ENCODE results near the gene LIN28A. TPM values are rescaled to one million over a fixed set of nuclear protein-coding genes. Genes with fewer than 3 reads are reported as not detected.

The LIN28A gene
- total and polyA plus RNA-seq, 7 donors, result not detected

DNA sequence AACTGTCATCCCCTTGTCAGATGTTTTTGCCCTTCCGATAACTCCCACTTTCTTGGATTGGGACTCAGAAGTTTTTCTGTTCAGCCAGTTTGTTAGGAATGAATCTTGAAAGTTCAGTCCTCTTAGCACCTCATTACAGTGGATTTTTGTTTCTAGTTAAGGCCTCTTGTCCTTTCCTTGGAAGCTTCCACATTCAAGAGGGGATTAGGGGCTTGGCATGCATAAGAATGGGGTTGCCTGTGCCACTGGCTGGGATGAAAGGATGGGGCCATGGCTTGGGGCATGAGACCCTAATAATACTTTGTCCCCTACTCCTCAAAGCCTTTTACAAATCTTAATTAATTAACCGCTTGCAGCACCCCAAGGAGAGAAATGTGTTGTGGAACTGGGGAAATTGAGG lies 19.1 kb downstream of the LIN28A start:
- H3K4me1 ChIP-seq, result peaks cover 0 to 29% (median 20%) of the 10 kb centered on the region in 4 donors
- no peak overlapping the region for H3K4me3 ChIP-seq
- DNase-seq, result no peak
- intact Hi-C loops (cut with DNase I), result loop anchor here (5.0 kb wide), 1 partner anchor 152 kb away; no protein-coding TSS in a partner anchor
- no peak overlapping the region for H3K27ac ChIP-seq
- no peaks in the 10 kb centered on the region for H3K9me3 ChIP-seq
- H3K36me3 ChIP-seq, result peaks cover 0 to 9% (median 0%) of the 10 kb centered on the region in 4 donors
- TF ChIP-seq POLR2AphosphoS5 (IDR thresholded peaks at IDR 0.05) (no peak), EP300 (IDR thresholded peaks at IDR 0.05) (no peak), POLR2A (IDR thresholded peaks at IDR 0.05) (no peak)
- TF ChIP-seq, protein P1, sequence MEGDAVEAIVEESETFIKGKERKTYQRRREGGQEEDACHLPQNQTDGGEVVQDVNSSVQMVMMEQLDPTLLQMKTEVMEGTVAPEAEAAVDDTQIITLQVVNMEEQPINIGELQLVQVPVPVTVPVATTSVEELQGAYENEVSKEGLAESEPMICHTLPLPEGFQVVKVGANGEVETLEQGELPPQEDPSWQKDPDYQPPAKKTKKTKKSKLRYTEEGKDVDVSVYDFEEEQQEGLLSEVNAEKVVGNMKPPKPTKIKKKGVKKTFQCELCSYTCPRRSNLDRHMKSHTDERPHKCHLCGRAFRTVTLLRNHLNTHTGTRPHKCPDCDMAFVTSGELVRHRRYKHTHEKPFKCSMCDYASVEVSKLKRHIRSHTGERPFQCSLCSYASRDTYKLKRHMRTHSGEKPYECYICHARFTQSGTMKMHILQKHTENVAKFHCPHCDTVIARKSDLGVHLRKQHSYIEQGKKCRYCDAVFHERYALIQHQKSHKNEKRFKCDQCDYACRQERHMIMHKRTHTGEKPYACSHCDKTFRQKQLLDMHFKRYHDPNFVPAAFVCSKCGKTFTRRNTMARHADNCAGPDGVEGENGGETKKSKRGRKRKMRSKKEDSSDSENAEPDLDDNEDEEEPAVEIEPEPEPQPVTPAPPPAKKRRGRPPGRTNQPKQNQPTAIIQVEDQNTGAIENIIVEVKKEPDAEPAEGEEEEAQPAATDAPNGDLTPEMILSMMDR (IDR thresholded peaks at IDR 0.05), result no peak
- 93 to 95% methylated on average over 2 of the region's 2 CpGs for WGBS, 2 donors
- peaks cover 0 to 3% (median 0%) of the 10 kb centered on the region in 3 donors for H3K27me3 ChIP-seq

DNA sequence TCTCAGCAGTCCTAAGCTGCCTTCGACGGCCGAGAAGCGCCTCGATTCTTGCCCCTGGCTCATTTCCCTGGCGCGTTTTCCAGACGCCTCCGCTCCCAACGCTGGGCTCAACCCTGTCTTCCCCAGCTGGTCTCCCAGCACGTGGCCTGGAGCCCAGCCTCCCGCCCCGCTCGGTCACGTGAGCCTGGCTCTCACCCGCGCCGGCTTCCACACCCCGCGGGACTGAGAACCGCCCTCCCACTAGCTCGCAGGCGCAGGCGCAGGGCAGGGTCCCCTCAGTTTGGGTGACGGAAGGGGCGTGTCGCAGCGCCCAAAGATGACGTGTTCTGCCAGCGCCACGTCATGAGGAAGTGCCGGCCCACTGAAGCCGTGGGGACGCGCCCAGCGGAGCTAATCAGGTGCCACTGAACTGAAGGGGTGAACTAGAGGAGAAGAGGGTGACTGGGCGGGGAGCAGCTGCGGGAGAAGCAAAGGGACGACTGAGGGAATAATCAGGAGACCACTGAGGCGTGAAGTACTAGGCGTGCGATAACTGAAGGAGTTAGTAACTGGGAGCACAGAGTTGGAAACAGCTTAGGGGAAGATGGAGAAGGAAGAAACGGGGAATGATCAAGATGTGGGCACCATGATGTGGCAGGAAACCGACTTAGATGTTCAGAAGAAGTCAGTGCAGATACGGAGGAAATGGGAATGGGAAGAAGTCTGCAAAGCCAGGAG lies 21.5 kb downstream of the LIN28A start, which contains the start of gene DHDDS:
DHDDS (plus strand) TSS at position 343 of the 717 bp plus-strand sequence. CDS start 625 bp downstream, outside the sequence.
- Histone ChIP-seq H3K27me3 (no peaks in the 10 kb centered on the region), H3K36me3 (peaks cover 0 to 31% (median 4%) of the 10 kb centered on the region in 4 donors), H3K9me3 (no peaks in the 10 kb centered on the region), H3K4me3 (peak within 1 kb of the TSS; percentile 45 to 67 (median 63)), H3K4me1 (peaks cover 0 to 29% (median 20%) of the 10 kb centered on the region in 4 donors), H3K27ac (peak within 1 kb of the TSS; percentile 76 to 84 (median 81))
- 0% methylated on average over 45 of the region's 45 CpGs for WGBS, 2 donors
- TF ChIP-seq POLR2A (IDR thresholded peaks at IDR 0.05), result peak; percentile 83 to 94
- TF ChIP-seq, protein P1 (IDR thresholded peaks at IDR 0.05), result no peak
- peak in 1 of 4 donors; percentile 87 for TF ChIP-seq EP300 (IDR thresholded peaks at IDR 0.05)
- peak; percentile 96 to 98 (median 97) for TF ChIP-seq POLR2AphosphoS5 (IDR thresholded peaks at IDR 0.05)
- DNase-seq, result peak; percentile 99
- intact Hi-C loops (cut with DNase I), result loop anchor here (2.0 to 5.0 kb wide), 2 partner anchors 41 to 155 kb away; partner anchors contain the start of gene HMGN2

DNA sequence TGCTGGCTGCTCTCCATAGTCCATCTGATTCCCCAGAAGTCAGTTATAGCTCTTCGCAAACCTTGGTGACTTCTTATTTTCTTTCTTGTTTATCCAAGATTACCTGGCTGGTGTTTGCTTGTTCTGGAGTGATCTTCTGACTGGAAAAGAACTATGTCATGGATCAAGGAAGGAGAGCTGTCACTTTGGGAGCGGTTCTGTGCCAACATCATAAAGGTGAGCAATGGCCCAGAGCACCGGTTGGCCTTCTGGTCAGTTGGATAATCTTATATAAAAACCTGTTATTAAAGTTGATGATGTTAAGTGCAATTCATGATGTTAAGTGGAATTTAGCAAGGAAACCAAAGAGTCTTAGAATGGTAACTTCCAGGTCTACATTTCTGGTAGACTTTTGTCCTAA lies 22.2 kb downstream of the LIN28A start:
- TF ChIP-seq POLR2A (IDR thresholded peaks at IDR 0.05) (no peak), EP300 (IDR thresholded peaks at IDR 0.05) (no peak), POLR2AphosphoS5 (IDR thresholded peaks at IDR 0.05) (no peak)
- TF ChIP-seq, protein P1 (IDR thresholded peaks at IDR 0.05), result no peak
- WGBS, 2 donors, result 15 to 35% methylated on average over 3 of the region's 3 CpGs
- intact Hi-C loops (cut with DNase I), result loop anchor here (2.0 to 5.0 kb wide), 2 partner anchors 40 to 155 kb away; partner anchors contain the start of gene HMGN2

DNA sequence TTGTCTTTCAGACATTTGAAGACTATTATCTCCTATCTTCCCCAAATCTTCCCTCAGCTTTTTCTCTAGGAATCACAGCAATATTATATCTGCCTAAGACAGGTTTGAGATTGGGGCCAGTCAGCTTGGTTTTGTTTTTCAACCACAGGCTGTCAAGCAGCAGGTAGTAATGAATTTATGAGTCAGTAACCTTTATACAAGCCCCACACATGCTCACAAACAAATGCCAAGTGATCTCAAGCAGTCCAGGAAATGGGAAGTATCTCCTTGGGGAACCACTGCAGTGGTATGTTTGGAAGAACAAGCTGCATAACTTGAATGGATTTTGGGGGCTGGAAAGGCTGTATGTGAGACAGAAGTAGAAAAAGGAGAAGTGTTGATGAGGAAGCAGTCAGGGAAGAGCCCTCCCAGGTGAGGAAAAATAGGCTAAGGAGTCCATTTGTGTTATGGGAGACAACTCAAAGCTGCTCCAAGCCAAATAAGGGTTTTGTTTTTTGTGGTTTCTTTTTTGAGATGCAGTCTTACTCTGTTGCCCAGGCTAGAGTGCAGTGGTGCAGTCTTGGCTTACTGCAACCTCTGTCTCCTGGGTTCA lies 23.6 kb downstream of the LIN28A start:
- intact Hi-C loops (cut with DNase I), result loop anchor here (5.0 kb wide), 1 partner anchor 157 kb away; no protein-coding TSS in a partner anchor
- TF ChIP-seq POLR2AphosphoS5 (IDR thresholded peaks at IDR 0.05), result no peak
- TF ChIP-seq POLR2A (IDR thresholded peaks at IDR 0.05), result no peak
- no peak for TF ChIP-seq EP300 (IDR thresholded peaks at IDR 0.05)
- TF ChIP-seq, protein P1 (IDR thresholded peaks at IDR 0.05), result no peak
- peaks cover 0 to 29% (median 20%) of the 10 kb centered on the region in 4 donors for H3K4me1 ChIP-seq
- no peak overlapping the region for H3K27ac ChIP-seq
- H3K27me3 ChIP-seq, result no peaks in the 10 kb centered on the region
- H3K4me3 ChIP-seq, result no peak overlapping the region
- no peaks in the 10 kb centered on the region for H3K9me3 ChIP-seq
- peaks cover 7 to 53% (median 19%) of the 10 kb centered on the region in 4 donors for H3K36me3 ChIP-seq
- no peak for DNase-seq

More for the DNA sequence above, 22.2 kb downstream of the LIN28A start:
- DNase-seq, result no peak
- H3K27me3 ChIP-seq, result no peaks in the 10 kb centered on the region
- peak overlapping the region; percentile 76 to 84 (median 81) for H3K27ac ChIP-seq
- H3K4me3 ChIP-seq, result peak overlapping the region; percentile 45 to 67 (median 63)
- H3K36me3 ChIP-seq, result peaks cover 2 to 38% (median 6%) of the 10 kb centered on the region in 4 donors
- H3K9me3 ChIP-seq, result no peaks in the 10 kb centered on the region
- peaks cover 0 to 29% (median 20%) of the 10 kb centered on the region in 4 donors for H3K4me1 ChIP-seq

Measured in sigmoid colon (tissue), 7 donors.